Hippocampal formation (tissue), 2 donors: ENCODE results near the gene JAG1.
A peak's percentile ranks its signal among the peaks of the same experiment; 100 is the strongest.

ENCODE experiments used
- DNase-seq, 2 donors: peaks; one replicate each; lab custom pipeline; 2025; lab: John Stamatoyannopoulos, UW

Gene JAG1

DNA sequence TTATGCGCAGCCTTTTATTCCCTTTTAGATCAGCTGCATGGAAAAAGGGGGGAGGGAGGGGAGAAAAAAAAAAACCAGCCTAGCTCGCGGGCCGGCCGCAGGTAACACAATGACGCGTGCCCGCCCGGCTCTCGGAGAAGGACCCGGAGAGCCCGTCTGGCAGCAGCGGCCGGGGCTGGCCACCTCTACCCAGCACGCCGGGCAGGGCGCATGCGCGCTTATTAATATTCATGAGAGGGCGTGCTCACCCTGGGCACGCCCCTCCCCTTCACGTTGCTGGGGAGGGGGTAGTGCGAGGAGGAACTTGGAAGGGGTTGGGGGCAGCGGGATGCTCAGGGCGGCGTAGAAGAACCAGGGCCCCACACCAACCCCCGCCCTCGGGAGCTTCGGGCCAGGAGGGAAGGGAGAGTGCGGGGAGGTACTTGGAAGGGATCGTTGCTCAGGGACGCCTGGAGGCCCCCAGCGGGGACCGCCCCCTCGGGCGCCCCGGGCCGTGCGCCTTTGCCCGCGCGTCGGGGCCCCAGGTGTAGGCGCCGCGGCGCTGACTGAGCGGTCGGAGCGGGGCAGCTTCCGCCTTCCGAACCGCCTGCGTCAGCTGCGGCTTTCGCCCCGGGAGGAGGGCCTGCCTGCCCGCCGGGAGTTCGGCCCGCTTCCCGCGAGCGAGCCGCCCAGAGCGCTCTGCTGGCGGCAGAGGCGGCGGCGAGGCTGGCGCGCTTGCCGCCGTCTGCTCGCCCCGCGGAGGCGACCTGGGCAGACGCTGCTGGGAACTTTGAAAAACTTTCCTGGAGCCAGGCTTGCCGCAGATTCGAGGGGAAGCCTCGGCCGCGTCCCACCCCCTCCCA lies at the start of gene JAG1:
TSS of gene JAG1 (minus strand) at position 158 of the 842 bp plus-strand sequence. CDS start 469 bp downstream, outside the sequence.
- peak; percentile 90 to 93 for DNase-seq

DNA sequence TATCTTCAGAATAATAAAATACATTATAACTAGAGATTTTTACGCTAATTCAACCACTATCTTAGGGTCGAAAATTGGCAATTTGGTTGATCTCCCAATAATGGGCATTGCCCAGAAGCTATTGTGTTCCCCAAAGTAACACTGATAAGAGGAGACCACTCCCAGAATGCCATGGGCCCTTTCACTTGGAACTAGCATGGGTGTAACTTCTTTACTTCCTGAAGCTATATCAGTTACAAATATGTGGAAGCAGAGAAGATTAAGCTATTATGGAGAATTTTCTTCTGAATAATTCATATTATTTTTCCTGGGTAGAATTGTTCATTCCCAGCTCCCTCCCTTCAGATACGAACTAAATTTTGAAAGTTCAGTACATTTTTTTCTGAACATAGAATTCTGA lies 48.2 kb upstream of the JAG1 start:
- no peak for DNase-seq

DNA sequence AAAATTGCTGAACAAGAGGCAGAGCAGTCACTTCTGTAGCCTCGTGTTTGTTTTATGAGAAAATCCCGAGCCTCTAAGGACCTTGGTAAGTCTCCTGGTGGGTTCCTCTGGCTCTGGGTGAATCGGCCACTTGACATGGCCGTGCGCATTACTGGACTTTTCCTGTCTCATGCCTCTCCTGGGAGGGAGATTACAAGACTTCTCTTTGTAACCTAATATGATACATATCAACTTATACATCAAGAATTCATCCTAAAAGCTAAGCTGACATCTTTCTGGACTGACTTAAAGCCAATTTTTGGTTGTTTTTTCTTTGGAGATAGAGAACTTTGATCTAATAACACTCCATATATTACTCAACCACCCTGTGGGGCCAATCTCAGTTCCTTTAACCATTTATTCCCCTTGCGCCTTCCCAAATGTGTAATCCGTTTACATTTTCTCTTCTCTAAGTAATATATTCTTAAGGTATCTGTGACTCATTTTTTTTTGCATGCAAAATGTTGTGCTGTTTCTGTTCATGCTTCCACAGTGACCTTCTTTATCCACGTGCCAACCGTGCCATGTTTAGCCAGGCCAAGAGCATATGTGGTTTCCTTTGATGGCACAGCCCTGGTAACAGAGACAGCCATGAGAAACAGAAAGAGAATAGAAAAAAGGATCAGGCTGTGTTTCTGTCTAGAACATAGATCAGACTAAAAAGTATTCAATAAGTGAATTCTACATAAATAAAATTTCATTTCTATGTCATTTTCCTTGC lies 47.5 kb upstream of the JAG1 start:
- DNase-seq: no peak

DNA sequence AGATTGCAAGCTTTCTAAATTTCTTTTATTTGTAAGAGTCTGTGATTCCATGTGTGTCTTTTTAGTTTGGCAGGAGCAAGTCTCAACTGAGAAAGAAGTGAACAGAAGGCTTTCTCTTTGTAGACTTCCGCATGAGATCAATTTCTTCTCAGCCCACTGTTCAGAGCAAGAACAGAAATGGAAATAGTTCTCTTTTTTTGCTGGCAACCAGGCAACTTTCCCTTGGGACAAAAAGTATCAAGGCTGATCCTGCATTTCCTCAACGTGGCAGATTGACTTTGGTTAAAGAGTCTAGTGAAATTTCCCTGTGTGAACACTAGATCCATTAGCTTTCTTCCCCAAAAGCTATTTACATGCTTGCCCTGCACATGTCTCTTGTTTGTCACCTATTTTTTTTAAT lies 46.8 kb upstream of the JAG1 start:
- no peak for DNase-seq

DNA sequence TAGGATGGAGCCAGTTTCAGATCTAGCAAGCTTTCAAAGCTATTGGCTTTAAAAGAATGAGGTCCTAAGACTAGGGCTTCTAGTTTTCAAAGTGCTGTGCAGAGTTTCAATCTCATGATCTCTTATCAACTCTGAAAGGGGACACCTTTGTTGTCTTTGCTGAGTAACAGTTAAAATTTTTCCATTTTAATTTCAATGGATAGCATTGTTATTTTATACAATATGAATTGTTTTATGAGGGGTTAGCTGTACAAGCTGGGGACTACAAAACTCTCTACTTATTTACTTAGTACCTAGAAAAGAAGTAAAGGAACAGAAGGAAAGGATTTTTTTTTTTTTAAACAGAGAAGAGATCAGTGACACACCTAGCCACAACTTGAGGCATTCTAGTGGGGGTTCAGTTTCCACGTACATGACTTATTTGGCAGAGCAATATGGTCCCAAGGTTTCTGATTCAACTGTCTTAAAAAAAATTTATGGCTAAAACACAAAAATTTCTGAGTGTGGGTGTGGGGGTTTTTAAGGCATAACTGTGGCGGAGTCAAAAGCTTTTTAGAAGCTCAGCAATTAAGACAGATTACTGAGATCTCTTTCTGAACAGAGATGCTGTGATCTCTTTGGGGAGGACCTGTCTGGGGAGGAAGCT lies 46.1 kb upstream of the JAG1 start:
- DNase-seq: no peak

DNA sequence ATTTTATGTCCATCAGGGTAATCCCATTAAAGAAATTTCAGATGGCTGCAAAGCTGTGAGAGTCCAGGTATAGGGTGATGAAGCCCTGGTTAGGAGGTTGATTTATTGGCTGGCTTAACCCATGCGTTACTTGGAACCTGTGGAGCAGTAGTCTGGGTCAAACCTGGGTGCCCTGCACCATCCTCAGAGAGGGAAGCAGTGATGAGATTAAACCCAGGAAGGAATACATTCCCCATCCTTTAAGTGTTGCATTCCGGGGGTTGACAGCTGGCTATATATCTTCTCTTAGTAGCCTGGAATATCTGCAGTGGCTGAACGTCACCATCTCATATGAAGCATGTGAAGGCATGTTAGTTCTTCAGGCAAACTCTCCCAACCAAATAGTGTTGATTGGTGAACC lies 44.9 kb upstream of the JAG1 start:
- DNase-seq: no peak

DNA sequence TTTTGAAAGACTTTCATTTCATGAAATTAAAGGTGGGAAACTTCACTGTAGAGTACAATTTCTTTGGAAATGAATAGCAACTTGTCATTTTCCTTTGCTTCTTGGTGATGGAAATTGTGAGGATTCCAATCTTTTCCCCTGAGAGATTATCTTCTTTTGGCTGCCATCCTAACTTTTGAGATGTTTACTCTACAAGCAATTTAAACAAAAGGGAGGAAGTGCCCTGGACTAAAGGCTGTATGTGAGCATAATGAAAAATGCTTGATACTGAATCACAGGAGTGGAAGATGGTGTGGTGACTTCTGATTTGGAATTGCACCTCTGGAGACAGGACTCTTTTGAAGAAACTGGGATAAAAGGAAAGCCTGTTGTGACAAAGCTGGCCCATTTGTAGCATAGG lies 43.1 kb upstream of the JAG1 start:
- DNase-seq: no peak

DNA sequence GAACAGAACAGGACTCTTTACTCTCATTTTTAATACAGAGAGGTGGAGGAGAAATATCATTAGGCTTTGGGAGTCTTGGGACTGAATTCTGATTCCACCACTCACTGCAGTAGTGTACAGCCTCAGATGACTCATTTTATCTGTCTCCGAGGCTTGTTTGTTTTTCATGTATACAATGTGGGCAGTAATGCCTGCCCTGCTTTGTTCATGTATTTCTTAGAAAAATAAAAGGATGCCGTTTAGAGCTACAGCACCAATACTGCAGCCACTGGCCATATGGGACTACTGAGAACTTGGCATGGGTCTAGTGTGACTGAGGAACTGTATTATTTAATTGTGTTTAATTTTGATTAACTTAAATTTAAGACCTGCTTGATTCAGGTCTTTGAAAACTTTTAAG lies 41.2 kb upstream of the JAG1 start:
- DNase-seq: no peak

DNA sequence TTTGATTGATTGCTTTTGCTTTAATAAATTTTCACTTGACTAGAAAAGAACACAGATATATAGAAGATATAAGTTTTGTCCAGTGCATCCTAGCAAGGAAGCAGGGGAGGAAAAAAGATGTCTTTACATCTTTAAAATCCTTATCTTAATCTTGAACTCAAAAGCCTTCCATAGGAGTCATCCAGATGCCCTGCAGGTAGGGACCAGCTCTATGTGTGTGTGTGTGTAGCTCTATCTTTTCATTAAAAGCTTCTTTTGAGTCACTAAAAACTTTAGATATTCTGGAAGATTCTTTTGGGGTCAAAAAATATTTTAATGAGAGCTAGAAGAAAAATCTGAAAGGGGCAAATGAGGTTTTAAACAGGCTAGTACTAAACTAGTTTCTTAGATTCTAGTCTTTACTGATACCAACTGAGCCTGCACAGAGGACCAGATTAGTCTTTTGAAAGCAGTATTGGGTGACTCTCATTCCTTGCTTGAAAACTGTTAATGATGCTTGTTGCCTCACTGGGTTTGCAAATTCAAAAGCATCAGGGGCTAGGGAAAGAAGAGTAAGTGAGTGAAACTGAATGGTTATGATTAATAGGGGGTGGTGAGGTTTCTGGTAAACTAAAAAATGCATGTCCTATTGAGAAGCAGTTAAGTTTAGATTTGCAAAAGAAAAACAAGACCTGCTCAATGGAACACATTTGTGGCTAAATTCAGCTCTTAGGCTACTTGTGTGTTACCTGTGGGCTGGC lies 40.6 kb upstream of the JAG1 start:
- no peak for DNase-seq

DNA sequence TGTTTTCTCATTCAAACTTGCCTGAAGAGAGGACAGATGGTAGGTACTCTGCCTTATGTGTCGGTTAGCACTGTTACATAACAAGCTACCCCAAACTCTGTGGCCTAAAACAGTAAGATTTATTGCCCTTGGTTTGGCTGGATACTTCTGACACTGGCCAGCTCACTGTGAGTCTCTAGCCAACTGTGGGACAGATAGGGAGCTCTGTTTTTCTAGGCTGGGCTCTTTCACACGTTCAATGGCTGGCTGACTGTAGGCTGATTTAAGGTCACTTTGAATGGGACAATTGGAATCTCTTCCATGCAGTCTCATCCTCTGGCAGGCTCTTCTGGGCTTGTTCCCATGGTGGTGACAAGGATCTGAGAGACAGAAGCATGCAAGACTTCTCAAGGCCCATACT lies 39.4 kb upstream of the JAG1 start:
- no peak for DNase-seq

DNA sequence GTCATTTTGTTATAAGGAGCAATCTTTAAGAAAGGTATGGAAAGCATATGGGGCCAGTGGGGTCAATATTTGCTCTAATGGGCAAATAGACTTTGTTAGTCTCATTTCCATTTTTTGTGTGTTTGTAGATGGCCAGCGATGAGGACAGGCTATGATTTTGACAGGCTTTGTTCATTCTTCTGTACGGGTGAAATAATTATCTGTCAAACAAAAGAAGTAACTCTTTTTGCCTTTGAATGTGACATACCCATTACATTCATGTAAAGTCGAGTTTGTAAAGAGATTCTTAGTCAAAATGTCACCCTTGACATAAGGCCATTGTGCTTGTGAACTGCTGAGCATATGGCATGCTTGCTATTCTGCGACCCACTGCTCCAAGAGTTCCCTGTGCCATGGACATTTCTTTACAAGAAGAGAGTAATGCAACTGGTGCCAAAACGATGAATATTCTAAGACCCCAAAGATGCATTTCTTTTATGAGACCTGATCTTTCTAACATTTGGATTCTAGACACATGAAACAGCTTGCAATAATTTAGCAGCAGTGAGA lies 38.2 kb upstream of the JAG1 start:
- DNase-seq: no peak

DNA sequence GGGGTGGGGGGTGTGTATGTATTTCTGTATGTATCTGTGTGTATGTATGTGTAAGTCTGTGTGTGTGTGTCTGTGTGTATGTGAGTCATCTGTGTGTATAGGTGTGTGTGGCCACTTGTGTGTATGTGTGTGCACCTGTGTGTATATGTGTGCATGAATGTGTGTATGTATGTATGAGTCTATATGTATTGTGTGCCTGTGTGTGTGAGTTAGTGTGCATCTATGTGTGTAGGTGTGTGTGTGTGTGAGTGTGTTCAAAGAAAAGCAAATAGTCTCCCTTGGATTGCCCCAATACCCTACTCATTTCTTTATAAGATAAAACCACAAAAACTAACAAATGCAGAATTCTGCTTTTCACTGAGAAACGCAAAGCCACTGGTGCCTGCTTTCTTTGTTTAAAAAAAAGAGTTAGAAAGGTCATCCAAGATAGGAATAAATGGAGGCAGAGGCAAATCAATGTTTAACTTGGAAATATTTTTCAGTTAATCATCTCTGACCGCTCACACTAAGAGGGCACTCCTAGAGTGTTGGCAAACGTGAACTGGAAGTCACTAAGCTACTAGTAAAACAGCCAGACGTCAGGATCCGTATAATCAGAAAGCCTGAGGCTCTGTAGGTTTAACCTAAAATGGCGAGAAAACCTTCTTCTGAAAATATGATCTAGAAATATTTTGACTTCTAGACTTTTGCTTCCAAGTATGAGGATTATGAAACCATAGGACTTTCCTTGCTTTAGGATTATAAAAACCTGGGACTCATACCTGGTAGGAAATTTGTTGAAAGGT lies 37.4 kb upstream of the JAG1 start:
- DNase-seq: no peak

DNA sequence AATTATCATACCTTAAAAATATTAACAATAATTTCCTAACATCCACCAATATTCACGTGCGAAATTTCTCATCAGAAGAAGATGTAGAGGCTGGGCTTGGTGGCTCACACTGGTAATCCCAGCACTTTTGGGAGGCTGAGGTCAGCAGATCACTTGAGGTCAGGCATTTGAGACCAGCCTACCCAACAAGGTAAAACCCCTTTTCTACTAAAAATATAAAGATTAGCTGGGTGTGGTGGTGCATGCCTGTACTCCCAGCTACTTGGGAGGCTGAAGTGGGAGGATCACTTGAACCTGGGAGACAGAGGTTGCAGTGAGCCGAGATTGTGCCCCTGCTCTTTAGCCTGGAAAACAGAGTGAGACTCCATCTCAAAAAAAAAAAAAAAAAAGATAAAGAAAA lies 36.1 kb upstream of the JAG1 start:
- DNase-seq: no peak

DNA sequence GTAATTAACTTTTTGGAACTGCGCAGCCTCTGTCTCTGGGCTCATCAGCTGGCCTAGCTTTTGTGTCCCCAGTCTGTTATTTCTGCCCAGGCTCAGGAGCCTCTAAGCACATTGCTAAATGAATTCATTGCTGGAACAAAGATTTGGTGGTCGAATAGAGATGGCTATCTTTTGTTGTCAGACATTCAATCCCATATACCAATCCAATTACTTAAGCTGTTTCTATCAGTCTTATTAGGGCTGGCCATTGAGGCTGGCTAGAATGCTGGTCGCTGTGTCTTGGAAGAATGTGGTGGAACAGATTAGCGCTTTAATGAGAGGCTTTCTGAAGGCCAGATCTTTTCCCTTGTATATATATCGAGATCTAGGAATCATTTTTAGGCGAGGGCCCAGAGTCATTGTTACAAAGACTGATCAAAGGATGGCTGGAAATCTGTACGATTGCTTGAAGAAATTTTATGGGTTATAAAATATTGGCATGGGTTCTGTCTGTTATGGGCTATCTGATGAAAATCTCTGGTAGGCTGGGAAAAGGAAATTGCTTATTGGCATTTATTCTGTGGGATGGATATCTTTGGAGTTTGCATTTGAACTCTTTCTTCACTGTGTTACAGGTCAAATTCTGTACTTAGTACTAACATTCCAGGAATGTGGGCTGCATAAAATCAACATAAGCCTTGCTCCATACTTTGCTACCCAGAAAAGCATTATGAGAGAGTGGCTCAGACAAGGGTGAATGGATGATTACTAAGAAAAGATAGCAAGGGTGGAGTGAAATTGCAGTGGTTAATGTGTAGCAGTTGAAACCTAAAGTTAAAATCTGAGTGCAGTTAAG lies 34.8 kb upstream of the JAG1 start:
- DNase-seq: no peak

DNA sequence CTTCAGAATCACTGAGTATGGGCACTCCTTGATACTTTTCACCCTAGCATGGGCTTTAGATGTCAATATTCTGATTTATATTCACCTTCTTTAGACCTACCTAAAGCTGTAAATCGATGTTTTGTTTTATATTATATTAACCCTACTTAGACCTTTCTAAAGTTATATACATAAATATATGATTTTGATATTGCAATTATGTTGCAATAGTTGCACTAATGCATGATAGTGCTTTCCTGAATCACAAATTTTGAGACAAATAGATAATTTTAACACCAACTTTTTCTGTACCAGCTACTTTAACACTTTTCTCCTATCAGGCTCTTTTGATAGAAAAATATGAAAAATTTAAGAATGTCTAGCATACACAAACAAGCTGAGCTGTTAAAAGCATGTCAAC lies 34.0 kb upstream of the JAG1 start:
- DNase-seq: no peak

DNA sequence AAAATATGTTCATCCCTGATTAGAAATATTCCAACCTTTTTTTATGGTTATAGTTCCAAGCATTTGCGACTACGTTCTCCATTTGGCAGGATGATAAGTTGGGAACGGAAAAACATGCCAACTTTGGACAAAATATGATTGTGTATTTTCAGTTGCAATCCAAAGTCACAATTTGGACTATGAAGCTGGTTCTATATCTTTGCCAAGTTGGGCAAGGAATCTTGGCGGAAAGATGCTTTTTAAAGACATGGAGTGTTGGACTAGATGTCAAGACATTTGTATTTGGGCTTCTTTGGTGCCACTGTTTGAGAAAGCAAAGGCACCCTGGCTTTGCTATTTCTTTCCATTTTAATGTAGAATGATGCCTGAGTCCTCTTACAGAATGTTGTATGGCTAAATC lies 33.3 kb upstream of the JAG1 start:
- DNase-seq: no peak

DNA sequence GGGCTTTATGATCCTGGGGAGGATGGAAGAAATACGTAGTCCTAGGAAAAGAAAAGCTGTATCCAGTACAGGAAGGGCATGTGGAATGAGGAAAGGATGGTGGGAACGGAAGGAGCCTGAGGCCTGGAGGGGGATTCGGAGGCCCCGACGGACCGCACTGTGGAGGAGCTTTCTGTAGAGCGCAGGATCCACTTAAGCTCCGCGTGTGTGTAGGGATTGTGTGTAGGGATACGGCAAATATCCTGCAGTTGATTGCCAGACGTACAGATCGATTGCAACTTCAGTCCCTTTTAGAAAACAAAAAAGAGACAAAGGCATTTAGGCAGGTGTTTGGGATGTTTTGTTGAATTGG lies 32.6 kb upstream of the JAG1 start:
- DNase-seq: no peak

DNA sequence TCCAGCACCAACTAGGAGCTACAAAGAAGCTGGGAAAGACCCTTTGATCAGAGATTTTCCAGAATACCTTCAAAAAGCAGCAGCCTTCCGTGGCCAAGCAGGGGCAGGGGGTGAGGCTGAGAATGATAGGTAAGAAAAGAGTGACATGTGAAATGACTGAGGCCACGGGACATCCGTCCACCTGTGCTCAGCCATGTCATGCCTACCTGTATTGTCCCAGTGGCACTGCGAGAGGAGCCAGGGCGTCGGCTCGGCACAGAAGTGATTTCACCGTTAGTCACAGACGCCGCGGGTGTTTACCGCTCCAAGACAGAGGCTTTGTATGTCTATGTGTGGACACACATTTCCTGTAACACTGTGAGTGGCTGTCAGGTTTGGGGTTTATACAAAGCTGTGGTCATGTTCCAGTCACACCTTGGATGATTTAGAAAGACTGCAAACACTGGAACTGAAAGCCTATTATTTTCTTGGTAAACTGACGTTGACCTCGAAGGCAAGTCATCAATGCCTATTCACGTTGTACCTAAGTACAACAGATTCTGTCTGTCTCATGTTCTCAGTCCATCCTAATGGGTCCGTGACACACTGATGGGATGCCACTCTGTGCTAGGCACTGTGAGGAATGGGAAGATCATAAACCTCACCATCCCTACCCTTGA lies 32.1 kb upstream of the JAG1 start:
- DNase-seq: no peak

DNA sequence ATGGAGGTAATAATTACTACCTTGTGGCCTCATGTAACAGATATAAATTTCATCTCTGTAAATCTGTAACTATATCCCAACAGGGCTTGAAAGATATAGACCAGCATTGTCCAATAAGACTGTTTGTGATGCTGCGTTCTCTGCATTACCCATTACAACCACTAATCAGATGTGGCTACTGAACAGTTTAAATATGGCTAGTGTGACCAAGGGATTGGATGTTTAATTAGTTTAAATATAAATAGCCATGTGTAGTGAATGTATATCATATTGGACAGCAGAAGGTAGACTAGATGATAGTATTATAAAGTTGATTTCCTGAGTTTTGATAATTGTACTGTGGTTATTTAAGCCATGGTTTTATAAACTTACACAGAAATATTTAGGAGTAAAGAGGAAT lies 27.8 kb upstream of the JAG1 start:
- no peak for DNase-seq

DNA sequence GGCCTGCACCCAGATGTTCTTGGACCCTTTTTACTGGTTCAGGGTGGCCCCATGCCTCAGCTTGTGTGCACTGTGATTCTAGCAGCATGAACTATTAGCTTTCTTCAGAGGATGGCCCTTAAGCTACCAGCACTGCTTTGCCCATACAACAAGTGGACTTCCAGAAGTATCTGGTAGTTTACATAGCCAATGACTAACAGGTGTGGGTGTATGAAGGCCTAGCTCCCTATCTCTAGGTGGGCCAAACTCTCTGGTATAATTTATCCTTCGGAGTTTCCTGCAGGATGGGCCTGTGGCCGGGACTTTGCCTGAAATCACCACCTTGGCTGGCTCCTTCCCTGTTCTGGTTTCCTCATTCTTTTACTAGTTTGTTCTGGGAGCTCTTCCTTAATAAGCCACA lies 26.1 kb upstream of the JAG1 start:
- no peak for DNase-seq
